Endodermal cell (in vitro differentiated cells): ENCODE data around the gene ATP10A. TPM values are rescaled to one million over a fixed set of nuclear protein-coding genes. Genes with fewer than 3 reads are reported as not detected.

Experiments used
- DNase-seq: peaks from one replicate; pipeline ENCODE4 v3.0.0-alpha.2; 2017
- H3K27ac ChIP-seq: 2 replicates; pipeline ENCODE4 v1.5.1; 2013; ENCODE audit warnings: mild to moderate bottlenecking, low read depth, low read length, moderate library complexity
- H3K27me3 ChIP-seq: 2 replicates; pipeline ENCODE4 v1.6.1; 2013; ENCODE audit warnings: mild to moderate bottlenecking, low read length, moderate library complexity; ENCODE audit not compliant: insufficient read depth, control insufficient read depth, poor library complexity, severe bottlenecking
- H3K36me3 ChIP-seq: 2 replicates; pipeline ENCODE4 v1.7.0; 2013; ENCODE audit warnings: mild to moderate bottlenecking, low read length, moderate library complexity; ENCODE audit not compliant: control insufficient read depth, insufficient read depth
- H3K4me1 ChIP-seq: one replicate; pipeline ENCODE4 v1.7.0; 2013; ENCODE audit warnings: low read length; ENCODE audit not compliant: control insufficient read depth, insufficient read depth
- H3K4me3 ChIP-seq: 2 replicates; pipeline ENCODE4 v1.5.1; 2013; ENCODE audit warnings: mild to moderate bottlenecking, low read length, moderate library complexity
- H3K9ac ChIP-seq: 2 replicates; pipeline ENCODE4 v1.6.1; 2013; ENCODE audit warnings: mild to moderate bottlenecking, low read length, moderate library complexity; ENCODE audit not compliant: poor library complexity, severe bottlenecking; ENCODE audit errors: extremely low read depth
- H3K9me3 ChIP-seq: 2 replicates; pipeline ENCODE4 v1.6.1; 2013; ENCODE audit warnings: mild to moderate bottlenecking, low read length, moderate library complexity; ENCODE audit not compliant: control insufficient read depth
- H3K27ac Mint-ChIP-seq: 2 replicates; pipeline ENCODE4 v1.8.0; 2020; ENCODE audit warnings: mixed read lengths
- H3K27me3 Mint-ChIP-seq: 2 replicates; pipeline ENCODE4 v1.8.0; 2021; ENCODE audit warnings: mild to moderate bottlenecking, mixed read lengths; ENCODE audit not compliant: insufficient read depth
- H3K36me3 Mint-ChIP-seq: 2 replicates; pipeline ENCODE4 v1.8.0; 2020; ENCODE audit warnings: low read depth, mixed read lengths
- H3K4me1 Mint-ChIP-seq: 2 replicates; pipeline ENCODE4 v1.8.0; 2020; ENCODE audit warnings: mixed read lengths
- H3K4me3 Mint-ChIP-seq: 2 replicates; pipeline ENCODE4 v1.8.0; 2020; ENCODE audit warnings: mild to moderate bottlenecking, moderate library complexity, mixed read lengths
- H3K9me3 Mint-ChIP-seq: 2 replicates; pipeline ENCODE4 v1.8.0; 2020; ENCODE audit warnings: mild to moderate bottlenecking, mixed read lengths
- WGBS, 2 experiments: methylation state at CpG; one replicate each; pipeline versions ENCODE4 v1.1.5 to v1.1.7; 2013; ENCODE audit warnings: missing lambda C conversion rate in 2 of 2, mixed read lengths in 1 of 2; ENCODE audit not compliant: insufficient coverage in 1 of 2, insufficient read length in 1 of 2; 5-methylcytosine and 5-hydroxymethylcytosine counted together
- total RNA-seq, 2 donors: library from RNA; stranded (reverse); fragmentation: NEBNext Ultra II Directional in 1 of 2; extraction: Animal tissue kit (Norgen Biotek cat#: 25700) in 1 of 2; gene quantifications; 2 replicates in 1 of 2; 3 replicates in 1 of 2; pipeline ENCODE4 v1.2.1, GENCODE V29; 2021
- TF ChIP-seq, protein P1 (sequence below): fragments of 200-600 bp; sonication (generic); conservative IDR thresholded peaks from 2 replicates; pipeline ENCODE4 v1.5.0; 2021; ENCODE audit warnings: antibody characterized with exemption, mild to moderate bottlenecking

ATP10A gene
- total RNA-seq, 2 donors from 2014 or later = 0.04 to 1.2 TPM

- H3K36me3 Mint-ChIP-seq = no peaks in the 10 kb centered on the region
- no peak for DNase-seq
- Histone ChIP-seq H3K4me3 (no peak overlapping the region), H3K9ac (no peak overlapping the region), H3K27ac (no peak overlapping the region), H3K9me3 (no peaks in the 10 kb centered on the region), H3K36me3 (no peaks in the 10 kb centered on the region), H3K27me3 (peaks cover 5% of the 10 kb centered on the region), H3K4me1 (no peaks in the 10 kb centered on the region)
- H3K4me3 Mint-ChIP-seq = no peak overlapping the region
- H3K27me3 Mint-ChIP-seq = peaks cover 44% of the 10 kb centered on the region
- 74 to 76% methylated on average over 10 to 14 of the region's 14 CpGs for WGBS, 2 experiments
- H3K9me3 Mint-ChIP-seq = peaks cover 4% of the 10 kb centered on the region
- H3K27ac Mint-ChIP-seq = no peak overlapping the region
- TF ChIP-seq, protein P1, sequence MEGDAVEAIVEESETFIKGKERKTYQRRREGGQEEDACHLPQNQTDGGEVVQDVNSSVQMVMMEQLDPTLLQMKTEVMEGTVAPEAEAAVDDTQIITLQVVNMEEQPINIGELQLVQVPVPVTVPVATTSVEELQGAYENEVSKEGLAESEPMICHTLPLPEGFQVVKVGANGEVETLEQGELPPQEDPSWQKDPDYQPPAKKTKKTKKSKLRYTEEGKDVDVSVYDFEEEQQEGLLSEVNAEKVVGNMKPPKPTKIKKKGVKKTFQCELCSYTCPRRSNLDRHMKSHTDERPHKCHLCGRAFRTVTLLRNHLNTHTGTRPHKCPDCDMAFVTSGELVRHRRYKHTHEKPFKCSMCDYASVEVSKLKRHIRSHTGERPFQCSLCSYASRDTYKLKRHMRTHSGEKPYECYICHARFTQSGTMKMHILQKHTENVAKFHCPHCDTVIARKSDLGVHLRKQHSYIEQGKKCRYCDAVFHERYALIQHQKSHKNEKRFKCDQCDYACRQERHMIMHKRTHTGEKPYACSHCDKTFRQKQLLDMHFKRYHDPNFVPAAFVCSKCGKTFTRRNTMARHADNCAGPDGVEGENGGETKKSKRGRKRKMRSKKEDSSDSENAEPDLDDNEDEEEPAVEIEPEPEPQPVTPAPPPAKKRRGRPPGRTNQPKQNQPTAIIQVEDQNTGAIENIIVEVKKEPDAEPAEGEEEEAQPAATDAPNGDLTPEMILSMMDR = no peak
- peaks cover 23% of the 10 kb centered on the region for H3K4me1 Mint-ChIP-seq
Observed at GRCh38 chr15:25655207-25655948, 207.7 kb downstream of the ATP10A start.

- Histone ChIP-seq H3K9me3 (no peaks in the 10 kb centered on the region), H3K27me3 (peaks cover 16% of the 10 kb centered on the region), H3K9ac (no peak overlapping the region), H3K4me3 (no peak overlapping the region), H3K27ac (no peak overlapping the region), H3K36me3 (no peaks in the 10 kb centered on the region), H3K4me1 (no peaks in the 10 kb centered on the region)
- 75 to 82% methylated on average over 2 of the region's 2 CpGs for WGBS, 2 experiments
- Mint-ChIP-seq H3K27me3 (peaks cover 60% of the 10 kb centered on the region), H3K9me3 (peaks cover 4% of the 10 kb centered on the region), H3K27ac (no peak overlapping the region), H3K4me1 (peaks cover 23% of the 10 kb centered on the region), H3K4me3 (no peak overlapping the region), H3K36me3 (no peaks in the 10 kb centered on the region)
- TF ChIP-seq, protein P1 = no peak
- DNase-seq = no peak
Observed at GRCh38 chr15:25653371-25653770, 209.8 kb downstream of the ATP10A start.

DNA sequence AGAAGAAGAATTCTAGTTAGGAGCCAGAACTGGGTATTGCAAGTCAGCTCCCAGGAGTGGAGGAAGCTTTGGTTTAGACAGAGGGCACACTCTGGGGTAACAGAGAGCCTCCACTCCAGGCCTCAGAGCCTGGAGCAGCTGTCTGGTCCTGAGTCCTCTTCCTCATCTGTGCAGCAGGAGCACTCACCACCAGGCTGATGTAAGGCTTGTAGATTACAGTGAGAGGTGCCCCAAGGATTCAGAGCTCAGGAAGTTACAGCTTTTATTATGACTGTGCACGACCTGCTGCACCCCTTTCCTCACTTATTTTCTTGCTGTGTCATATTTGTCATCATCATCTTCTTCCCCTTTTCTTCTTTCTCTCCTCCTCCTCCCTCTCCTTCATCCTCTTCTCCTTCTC, 210.4 kb downstream of the ATP10A start:
- no peak overlapping the region for H3K4me3 ChIP-seq
- H3K9ac ChIP-seq = no peak overlapping the region
- Mint-ChIP-seq H3K4me3 (no peak overlapping the region), H3K36me3 (no peaks in the 10 kb centered on the region), H3K27ac (no peak overlapping the region), H3K9me3 (peaks cover 4% of the 10 kb centered on the region), H3K27me3 (peaks cover 60% of the 10 kb centered on the region), H3K4me1 (peaks cover 23% of the 10 kb centered on the region)
- no peak for DNase-seq
- H3K36me3 ChIP-seq = no peaks in the 10 kb centered on the region
- H3K27me3 ChIP-seq = peaks cover 21% of the 10 kb centered on the region
- no peaks in the 10 kb centered on the region for H3K9me3 ChIP-seq
- 82 to 84% methylated on average over 1 of the region's 1 CpG for WGBS, 2 experiments
- no peak overlapping the region for H3K27ac ChIP-seq
- no peaks in the 10 kb centered on the region for H3K4me1 ChIP-seq
- TF ChIP-seq, protein P1 = no peak
